ENCODE results near the gene TMEM11. TPM values are rescaled to one million over a fixed set of nuclear protein-coding genes. Genes with fewer than 3 reads are reported as not detected.

Gene TMEM11
- total RNA-seq, 1 experiment from 2014 or later: 33.5 TPM

DNA sequence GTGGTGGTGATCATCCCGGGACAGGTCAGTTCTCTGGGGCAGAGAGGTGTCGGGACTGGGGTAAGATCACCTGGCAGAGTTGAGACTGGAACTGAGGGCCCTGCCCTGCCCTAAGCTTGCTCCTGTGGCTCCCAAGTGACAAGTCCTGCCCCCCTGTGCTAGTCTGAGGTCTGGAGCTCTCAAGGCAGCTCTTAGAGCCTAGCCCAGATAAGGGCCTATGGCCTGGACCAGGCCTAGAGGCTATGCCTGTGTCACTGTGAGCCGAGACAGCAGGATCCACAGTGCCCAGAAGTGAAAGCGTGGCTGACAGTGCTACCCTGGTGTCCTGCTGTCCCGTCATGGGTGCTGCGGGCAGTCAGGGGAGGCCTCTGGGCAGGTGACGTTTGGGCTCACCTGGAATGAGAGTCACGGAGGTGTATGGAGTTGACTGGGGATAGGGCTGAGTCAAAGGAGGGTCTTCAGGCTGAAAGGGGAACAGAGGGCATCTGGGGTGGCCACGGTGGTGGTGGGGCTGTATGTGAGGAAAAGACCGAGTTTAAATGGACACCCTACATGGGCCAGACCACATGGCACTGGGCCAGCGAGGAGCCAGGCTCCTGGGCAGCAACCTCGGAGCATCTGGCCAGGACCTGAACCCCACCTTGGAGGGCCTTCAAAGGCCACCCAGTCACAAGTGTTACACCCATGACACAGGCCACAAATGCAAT is 33.7 kb upstream of the TMEM11 start:
- no TSS peak for BruUV-seq (replicated peaks)
- Mint-ChIP-seq H3K9me3 (ENCODE audit: unreplicated experiment) (no peaks in the 10 kb centered on the region), H3K36me3 (ENCODE audit: insufficient read depth, unreplicated experiment) (peaks cover 15% of the 10 kb centered on the region), H3K27ac (ENCODE audit: low read depth, unreplicated experiment) (no peak overlapping the region), H3K27me3 (ENCODE audit: insufficient read depth, unreplicated experiment) (no peaks in the 10 kb centered on the region), H3K4me3 (ENCODE audit: unreplicated experiment) (no peak overlapping the region), H3K4me1 (ENCODE audit: insufficient read depth, unreplicated experiment) (peaks cover 10% of the 10 kb centered on the region)
- DNase-seq (ENCODE audit: unreplicated experiment): no peak
- ChIA-PET CTCF (interaction anchor here (1.5 to 2.7 kb wide), 2 partner anchors 8 to 128 kb away, joined by 4 to 15 read pairs; no protein-coding TSS in a partner anchor), POLR2A (no interaction called here)
- TF ChIP-seq, protein P1, sequence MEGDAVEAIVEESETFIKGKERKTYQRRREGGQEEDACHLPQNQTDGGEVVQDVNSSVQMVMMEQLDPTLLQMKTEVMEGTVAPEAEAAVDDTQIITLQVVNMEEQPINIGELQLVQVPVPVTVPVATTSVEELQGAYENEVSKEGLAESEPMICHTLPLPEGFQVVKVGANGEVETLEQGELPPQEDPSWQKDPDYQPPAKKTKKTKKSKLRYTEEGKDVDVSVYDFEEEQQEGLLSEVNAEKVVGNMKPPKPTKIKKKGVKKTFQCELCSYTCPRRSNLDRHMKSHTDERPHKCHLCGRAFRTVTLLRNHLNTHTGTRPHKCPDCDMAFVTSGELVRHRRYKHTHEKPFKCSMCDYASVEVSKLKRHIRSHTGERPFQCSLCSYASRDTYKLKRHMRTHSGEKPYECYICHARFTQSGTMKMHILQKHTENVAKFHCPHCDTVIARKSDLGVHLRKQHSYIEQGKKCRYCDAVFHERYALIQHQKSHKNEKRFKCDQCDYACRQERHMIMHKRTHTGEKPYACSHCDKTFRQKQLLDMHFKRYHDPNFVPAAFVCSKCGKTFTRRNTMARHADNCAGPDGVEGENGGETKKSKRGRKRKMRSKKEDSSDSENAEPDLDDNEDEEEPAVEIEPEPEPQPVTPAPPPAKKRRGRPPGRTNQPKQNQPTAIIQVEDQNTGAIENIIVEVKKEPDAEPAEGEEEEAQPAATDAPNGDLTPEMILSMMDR (IDR thresholded peaks at IDR 0.05; ENCODE audit: unreplicated experiment): no peak
- intact Hi-C loops (cut with micrococcal nuclease): loop anchor here (10.0 kb wide), 1 partner anchor 123 kb away; the partner anchor contains the start of gene DHRS7B

DNA sequence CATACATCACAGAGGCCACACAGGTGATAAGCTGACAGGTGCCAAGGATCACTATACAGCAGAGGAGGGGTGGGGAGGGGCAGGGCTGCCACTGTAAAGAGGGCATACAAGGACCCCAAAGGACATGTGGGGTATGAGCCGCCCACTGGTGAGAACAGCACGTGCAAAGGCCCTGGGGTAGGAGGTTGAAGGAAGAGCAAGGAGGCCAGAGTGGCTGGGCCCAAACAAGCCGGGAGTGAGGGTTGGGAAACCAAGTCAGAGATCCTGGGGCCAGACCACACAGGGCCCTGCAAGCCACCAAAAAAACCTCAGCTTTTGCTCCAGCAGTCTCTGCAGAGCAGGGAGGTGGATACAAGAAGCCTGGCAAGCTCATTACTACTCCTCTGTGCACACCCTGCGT is 32.7 kb upstream of the TMEM11 start:
- Mint-ChIP-seq H3K4me1 (ENCODE audit: insufficient read depth, unreplicated experiment) (peaks cover 10% of the 10 kb centered on the region), H3K27ac (ENCODE audit: low read depth, unreplicated experiment) (no peak overlapping the region), H3K4me3 (ENCODE audit: unreplicated experiment) (no peak overlapping the region), H3K36me3 (ENCODE audit: insufficient read depth, unreplicated experiment) (peaks cover 15% of the 10 kb centered on the region), H3K9me3 (ENCODE audit: unreplicated experiment) (no peaks in the 10 kb centered on the region), H3K27me3 (ENCODE audit: insufficient read depth, unreplicated experiment) (no peaks in the 10 kb centered on the region)
- ChIA-PET CTCF (interaction anchor here (1.5 kb wide), 1 partner anchor 127 kb away, joined by 4 read pairs; no protein-coding TSS in a partner anchor), POLR2A (interaction anchor here (1.0 kb wide), 1 partner anchor 23 kb away, joined by 3 read pairs; no protein-coding TSS in a partner anchor)
- TF ChIP-seq, protein P1 (IDR thresholded peaks at IDR 0.05; ENCODE audit: unreplicated experiment): no peak
- no peak for DNase-seq (ENCODE audit: unreplicated experiment)
- BruUV-seq (replicated peaks): no TSS peak
- intact Hi-C loops (cut with micrococcal nuclease): loop anchor here (10.0 kb wide), 1 partner anchor 122 kb away; the partner anchor contains the start of gene DHRS7B

DNA sequence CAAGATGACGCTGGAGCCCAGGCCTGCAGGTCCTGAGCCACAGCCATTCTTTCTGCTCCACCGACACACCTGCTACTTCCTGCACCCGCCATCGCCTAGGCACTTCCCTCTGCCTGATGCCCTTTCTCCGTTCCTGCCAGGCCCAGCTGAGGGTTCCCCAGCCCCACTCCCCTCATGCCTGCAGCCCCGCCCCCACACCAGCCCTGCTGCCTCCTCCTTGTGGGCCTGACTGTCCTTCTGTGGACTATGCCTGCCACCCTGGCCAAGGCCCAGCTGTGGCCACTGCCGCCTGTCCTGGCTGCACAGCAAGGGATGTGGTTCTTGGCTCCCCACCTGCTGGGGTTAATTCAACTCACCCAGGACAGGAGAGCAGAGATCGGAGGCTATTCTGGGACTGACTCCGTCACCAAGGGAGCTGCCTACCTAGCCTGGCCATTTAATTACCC is 31.7 kb upstream of the TMEM11 start:
- no peak for DNase-seq (ENCODE audit: unreplicated experiment)
- ChIA-PET POLR2A (interaction anchor here (0.6 to 1.0 kb wide), 2 partner anchors 22 to 41 kb away, joined by 3 read pairs; no protein-coding TSS in a partner anchor), CTCF (no interaction called here)
- Mint-ChIP-seq H3K9me3 (ENCODE audit: unreplicated experiment) (no peaks in the 10 kb centered on the region), H3K27me3 (ENCODE audit: insufficient read depth, unreplicated experiment) (no peaks in the 10 kb centered on the region), H3K27ac (ENCODE audit: low read depth, unreplicated experiment) (no peak overlapping the region), H3K4me1 (ENCODE audit: insufficient read depth, unreplicated experiment) (peaks cover 9% of the 10 kb centered on the region), H3K36me3 (ENCODE audit: insufficient read depth, unreplicated experiment) (peaks cover 19% of the 10 kb centered on the region), H3K4me3 (ENCODE audit: unreplicated experiment) (no peak overlapping the region)
- intact Hi-C loops (cut with micrococcal nuclease): loop anchor here (10.0 kb wide), 1 partner anchor 121 kb away; the partner anchor contains the start of gene DHRS7B
- TF ChIP-seq, protein P1 (IDR thresholded peaks at IDR 0.05; ENCODE audit: unreplicated experiment): no peak
- BruUV-seq (replicated peaks): no TSS peak

DNA sequence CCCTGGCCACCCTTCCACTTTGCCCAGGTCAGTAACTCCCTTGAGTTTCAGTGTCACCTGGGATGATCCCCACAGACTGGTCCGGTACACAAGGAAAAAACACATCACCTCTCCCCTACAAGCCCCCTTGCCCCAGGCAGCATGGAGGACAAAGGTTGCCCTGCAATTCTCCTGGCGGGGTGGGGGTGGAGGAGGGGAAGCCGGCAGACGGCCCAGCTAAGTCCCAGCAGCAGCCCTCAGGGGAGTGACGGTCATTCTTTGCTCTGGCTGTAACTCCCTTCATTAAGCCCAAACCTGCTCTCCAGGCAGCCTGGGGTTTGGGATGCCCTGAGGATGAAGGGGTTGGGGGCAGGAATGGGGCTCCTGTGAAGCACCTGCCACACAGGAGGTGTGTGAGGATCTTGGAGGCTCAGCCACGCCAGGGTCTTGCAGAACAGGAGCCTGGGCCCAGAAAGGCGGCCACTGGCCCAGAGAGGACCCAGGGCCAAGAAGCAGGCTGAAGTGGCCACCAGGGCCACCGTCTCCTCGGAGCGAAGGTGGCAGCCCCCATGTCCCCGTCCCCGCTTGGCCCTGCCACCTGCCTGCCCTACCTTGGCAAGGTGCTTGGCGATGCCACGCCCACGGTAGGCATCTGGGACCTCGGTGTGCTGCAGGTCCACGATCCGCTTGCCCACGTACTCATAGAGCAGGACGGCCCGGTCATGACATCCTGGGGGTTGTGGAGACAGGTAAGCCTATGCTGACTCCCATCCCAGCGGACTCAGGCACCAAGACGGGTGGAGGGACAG is 29.7 kb upstream of the TMEM11 start:
- Mint-ChIP-seq H3K4me3 (ENCODE audit: unreplicated experiment) (no peak overlapping the region), H3K4me1 (ENCODE audit: insufficient read depth, unreplicated experiment) (no peaks in the 10 kb centered on the region), H3K36me3 (ENCODE audit: insufficient read depth, unreplicated experiment) (peaks cover 20% of the 10 kb centered on the region), H3K27ac (ENCODE audit: low read depth, unreplicated experiment) (no peak overlapping the region), H3K27me3 (ENCODE audit: insufficient read depth, unreplicated experiment) (peaks cover 1% of the 10 kb centered on the region), H3K9me3 (ENCODE audit: unreplicated experiment) (no peaks in the 10 kb centered on the region)
- TF ChIP-seq, protein P1 (IDR thresholded peaks at IDR 0.05; ENCODE audit: unreplicated experiment): no peak
- DNase-seq (ENCODE audit: unreplicated experiment): no peak
- intact Hi-C loops (cut with micrococcal nuclease): loop anchor here (10.0 kb wide), 1 partner anchor 119 kb away; the partner anchor contains the start of gene DHRS7B
- BruUV-seq (replicated peaks): no TSS peak
- CTCF ChIA-PET: interaction anchor here (0.7 kb wide), 1 partner anchor 148 kb away, joined by 3 read pairs; no protein-coding TSS in a partner anchor
- POLR2A ChIA-PET: no interaction called here

Measured in MCF 10A (cell line).